ENCODE data around the gene RNF44.
"Not testable (repeated sequence)": the region's sequence is repeated elsewhere in the genome, so short reads cannot be mapped to it uniquely, and the experiment has no call there.

RNF44 gene

DNA sequence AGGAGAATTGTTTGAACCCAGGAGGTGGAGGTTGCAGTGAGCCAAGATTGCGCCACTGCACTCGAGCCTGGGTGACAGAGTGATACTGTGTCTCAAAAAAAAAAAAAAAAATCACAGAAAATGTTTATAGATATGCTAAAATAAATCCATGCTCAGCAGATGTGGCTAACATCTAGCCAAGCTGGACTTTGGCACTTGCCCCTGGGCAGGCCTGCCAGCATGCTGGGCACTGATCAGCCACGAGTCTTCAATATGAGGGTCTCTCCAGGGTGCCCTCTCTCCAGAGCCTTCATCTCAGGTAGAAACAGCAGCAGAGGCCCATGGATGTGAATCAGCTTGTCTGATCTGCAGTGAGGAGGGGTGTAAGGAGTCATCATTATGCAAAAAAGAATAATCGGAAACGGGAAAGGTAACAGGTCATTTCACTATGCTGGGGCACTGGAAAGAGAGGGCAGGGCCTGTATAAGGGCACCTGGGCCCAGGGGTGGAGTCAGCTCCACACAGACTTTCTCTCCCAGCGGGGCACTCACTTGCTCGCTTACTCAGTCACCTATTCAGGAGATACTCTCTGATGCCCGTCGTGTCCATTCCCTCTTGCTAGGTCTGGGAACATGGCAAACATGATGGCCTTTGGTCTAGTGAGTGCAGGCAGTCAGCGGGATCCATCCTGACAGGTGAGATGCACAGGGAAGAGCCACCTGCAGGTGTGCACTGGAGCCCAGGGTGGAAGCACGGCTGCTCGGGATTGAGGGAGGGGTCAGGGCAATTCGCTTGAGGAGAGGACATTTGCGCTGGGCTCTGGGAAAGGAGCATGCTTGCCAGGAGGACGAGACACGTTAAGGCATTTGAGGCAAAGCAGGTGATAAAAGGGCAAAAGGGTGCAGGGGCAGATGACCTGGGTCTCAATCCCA lies 17.1 kb downstream of the RNF44 start:
- DNase-seq (ENCODE audit: low read depth), result no peak

DNA sequence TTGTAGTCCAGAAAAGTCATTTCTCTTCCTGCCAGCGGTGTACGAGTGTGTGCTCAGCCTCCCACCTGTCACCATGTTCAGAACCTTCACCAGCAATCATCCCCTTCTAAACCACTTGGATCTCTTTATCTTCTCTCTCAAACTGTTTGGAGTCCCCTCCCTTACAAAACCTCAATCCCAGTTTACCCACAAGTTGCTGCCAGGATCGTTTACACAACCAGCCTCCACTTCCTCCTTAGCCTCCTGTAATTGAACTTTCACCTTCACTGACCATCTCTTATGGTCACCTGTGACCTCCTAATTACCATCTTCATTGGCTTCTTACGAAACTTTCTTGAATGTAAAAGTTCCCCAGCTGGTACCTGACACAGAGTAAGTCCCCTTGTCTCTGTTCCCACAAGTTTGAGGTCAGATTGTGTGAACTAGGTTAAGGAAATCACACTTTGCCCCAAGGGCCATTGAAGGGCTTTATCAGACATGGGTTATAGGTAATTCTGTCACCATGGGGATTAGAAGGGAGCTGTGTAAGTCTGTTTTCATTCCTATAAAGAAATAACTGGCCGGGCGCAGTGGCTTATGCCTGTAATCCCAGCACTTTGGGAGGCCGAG lies 20.0 kb downstream of the RNF44 start:
- no peak for DNase-seq (ENCODE audit: low read depth)

DNA sequence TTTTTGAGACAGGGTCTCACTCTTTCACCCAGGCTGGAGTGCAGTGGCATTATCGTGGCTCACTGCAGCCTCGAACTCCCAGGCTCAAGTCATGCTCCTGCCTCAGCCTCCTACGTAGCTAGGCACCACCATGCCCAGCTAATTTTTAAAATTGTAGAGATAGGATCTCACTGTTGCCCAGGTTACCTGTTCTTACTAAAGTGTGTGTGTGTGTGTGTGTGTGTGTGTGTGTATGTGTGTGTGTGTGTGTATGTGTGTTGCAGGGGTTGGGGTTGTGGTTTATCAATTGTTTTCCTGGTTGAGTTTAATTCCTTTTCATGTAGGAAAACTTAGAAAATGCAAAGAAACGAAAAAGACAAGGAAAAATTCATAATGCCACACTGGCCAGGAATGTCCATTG lies 21.8 kb downstream of the RNF44 start:
- no peak for DNase-seq (ENCODE audit: low read depth)

DNA sequence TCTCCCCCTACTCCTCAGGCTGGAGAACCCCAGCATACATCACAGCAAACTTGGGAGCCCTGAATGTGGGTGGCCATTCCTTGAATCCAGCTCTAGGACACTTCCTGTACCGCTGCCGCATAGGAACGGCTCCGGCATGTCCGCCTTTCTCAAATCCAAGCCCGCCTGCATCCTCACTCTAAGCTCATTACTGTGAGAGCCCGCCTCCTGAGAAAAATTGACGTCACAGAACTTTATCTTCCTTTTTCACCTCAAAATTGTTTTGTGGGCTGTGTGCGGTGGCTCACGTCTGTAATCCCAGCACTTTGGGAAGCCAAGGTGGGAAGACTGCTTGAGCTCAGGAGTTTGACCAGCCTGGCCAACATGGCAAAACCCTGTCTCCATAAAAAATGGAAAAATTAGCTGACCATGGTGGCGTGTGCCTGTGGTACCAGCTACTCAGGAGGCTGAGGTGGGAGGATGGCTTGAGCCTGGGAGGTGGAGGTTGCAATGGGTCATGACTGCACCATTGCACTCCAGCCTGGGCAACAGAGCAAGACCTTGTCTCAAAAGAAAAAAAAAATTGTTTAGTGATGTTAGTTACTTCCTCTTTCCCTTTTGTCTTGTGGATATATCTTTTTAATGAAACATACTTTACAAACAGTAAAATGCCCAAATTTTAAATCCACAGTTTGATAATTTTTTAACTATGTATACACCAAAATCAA lies 22.8 kb downstream of the RNF44 start:
- DNase-seq (ENCODE audit: low read depth), result no peak

DNA sequence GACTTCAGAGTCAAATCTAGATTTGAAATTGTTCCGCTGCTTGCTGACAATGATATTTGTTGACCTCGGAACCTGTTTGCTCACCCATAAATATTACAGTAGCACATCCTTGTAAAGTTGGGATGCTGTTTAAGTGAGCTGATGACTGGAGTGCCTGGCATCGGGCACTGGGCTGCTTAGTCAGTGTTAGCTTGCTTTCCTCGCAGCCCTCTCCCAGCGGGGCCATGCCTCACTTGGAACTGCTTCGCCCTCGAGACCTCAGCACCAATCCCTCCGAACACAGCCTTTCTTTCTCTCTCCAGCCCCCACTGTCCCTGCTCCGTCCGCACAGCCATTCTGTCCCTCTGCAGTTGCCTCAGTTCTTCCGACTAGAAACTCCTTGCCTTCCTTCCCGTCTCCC lies 23.4 kb downstream of the RNF44 start:
- no peak for DNase-seq (ENCODE audit: low read depth)

DNA sequence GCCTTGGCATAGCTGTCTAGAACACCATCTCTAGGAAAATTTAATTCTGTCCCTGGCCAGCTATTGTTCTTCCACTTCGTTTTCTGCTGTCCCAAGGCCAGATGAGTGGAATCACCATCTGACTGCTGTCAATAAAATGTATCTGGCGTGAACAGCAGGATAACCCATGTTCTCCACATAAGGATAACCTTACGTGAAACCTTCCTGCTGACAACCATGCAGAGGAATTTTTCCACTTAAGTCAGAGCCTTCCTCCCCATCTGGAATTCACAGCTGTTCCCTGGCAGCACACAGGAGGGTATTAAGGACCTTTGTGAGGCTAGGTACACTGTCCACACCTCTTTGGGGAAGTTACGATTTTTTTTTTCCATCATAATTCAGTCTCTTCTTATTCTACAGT lies 28.6 kb downstream of the RNF44 start:
- DNase-seq (ENCODE audit: low read depth), result no peak

DNA sequence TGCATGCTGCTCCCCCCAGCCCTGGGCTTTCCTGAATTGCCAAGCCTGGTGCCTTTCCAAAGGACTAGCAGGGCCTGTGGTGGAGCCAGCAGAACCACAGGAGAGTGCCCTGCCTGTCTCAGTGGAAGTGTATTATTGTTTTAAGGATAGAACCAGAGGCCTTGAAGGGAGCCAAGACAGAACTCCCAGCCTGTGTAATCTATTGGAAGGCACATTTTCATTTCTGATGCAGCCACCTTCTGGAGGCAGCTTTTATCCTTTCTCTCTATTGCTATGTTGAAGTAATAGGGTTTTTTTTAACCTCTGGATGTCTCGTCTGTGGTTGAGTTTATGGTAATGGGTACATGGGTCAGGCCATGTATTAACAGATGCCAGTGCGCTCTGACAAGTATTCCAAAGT lies 29.3 kb downstream of the RNF44 start:
- no peak for DNase-seq (ENCODE audit: low read depth)

DNA sequence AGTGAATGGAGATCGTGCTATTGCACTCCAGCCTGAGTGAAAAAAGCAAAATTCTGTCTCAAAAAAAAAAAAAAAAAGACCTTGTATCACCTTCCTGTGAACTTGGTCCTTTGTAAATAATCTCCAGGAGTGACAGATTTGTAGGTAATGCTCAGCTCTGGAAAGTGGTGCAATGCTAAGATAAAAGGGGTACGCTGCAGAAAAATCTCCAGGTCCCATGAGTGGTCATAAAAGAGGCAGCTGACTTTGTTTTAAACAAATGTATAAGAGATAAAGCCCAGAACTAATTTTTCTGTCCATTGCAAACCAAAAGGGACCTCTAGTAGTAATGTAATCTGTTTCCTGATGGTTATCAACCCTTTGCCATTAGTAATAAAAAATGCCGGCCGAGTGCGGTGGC lies 33.7 kb downstream of the RNF44 start:
- DNase-seq (ENCODE audit: low read depth), result no peak

DNA sequence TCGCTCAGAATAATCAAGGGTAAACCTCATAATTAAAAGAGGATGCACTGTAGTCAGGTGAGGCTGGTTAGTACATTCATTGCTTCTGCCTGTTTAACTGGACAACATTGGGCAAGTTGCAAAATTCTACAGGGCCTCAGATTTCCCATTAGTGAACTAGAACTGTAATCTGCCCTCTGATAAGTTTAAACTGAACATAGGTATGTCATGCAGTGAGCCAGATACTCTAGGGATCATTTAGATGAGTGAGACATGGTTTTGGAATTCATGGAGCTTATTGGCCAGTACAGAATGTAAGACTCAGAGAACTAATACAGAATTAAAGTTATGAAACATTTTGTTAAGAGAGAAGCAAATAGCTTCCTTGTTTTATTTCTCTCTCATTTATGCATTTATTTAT lies 35.9 kb downstream of the RNF44 start:
- DNase-seq (ENCODE audit: low read depth), result no peak

DNA sequence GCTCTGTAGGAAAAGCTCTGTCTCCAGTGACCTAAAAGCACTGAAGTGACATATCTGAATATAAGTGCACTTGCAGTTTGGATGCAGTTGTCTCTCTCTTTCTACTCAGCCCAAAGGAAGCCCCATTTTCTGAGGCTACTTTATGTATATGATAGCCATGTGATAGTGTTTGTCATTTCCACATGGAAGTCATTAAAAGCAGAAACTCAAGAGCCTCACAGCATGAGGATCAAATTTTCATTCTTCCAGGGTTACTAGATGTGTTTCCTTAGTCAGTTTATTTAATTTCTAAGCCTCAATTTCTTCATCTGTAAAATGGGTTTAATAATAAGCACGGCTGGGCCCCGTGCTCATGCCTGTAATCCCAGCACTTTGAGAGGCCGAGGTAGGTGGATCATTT lies 36.7 kb downstream of the RNF44 start:
- DNase-seq (ENCODE audit: low read depth), result no peak

DNA sequence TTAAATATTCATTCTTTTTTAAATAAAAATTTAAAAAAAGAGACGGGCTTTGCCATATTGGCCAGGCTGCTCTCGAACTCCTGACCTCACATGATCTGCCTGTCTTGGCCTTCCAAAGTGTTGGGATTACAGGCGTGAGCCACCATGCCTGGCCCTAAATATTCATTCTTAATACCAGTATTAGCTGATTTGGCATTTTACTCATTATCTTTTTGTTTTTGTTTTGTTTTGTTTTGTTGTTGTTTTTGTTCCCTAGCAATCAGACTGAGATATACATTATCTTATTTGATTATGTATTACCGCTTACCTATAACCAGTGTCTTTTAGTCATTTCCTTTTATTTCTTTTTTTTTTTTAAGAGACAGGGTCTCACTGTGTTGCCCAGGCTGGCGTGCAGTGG lies 37.9 kb downstream of the RNF44 start:
- DNase-seq (ENCODE audit: low read depth), result no peak

DNA sequence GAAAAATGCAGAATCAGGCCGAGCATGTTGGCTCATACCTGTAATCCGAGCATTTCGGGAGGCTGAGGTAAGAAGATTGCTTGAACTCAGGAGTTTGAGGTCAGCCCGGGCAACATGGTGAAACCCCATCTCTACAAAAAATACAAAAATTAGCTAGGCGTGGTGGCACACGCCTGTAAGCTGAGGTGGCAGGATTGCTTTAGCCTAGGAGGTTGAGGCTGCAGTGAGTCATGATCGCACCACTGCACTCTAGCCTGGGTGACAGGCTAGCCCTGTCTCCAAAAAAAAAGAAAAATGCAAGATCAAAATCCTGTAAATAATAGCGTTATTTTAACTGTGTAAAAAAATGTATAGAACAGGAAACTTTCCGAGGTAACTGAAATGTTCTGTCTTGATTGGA lies 39.4 kb downstream of the RNF44 start:
- no peak for DNase-seq (ENCODE audit: low read depth)

DNA sequence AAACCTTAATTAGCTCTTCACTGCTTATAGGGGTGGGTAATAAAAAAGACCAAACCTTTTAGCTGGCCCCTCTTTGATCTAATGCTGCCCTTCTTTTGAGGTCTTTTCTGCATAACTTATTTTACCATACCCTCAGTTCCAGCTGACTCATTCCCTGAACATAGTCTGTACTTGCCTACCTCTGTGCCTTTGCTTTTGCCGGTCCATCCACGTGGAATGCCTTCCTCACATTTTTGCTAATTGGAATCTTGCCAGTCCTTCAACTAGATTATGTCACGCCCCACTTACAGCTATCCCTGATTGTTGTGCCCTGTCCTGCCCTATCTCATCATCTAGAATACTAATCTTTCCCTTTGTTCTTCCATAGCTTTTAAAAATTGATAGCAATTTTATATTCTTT lies 44.8 kb downstream of the RNF44 start:
- no peak for DNase-seq (ENCODE audit: low read depth)

DNA sequence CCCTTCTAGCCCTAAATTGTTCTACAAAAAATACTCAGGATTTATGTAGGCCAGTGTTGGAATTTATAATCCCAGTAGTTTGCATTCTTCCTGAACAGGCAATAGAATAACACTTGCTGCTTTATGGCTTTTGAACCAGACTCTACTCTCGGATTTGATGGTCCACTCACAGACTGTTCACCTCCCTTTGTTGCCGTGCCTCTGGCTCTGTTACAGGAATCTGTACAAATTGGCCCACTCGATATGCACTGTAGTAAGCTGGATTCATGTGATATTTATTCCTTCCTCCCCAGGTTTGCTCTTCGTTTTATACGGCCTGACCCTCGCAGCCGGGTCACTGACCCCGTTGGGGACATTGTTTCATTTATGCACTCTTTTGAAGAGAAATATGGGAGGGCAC lies 45.3 kb downstream of the RNF44 start:
- no peak for DNase-seq (ENCODE audit: low read depth)

DNA sequence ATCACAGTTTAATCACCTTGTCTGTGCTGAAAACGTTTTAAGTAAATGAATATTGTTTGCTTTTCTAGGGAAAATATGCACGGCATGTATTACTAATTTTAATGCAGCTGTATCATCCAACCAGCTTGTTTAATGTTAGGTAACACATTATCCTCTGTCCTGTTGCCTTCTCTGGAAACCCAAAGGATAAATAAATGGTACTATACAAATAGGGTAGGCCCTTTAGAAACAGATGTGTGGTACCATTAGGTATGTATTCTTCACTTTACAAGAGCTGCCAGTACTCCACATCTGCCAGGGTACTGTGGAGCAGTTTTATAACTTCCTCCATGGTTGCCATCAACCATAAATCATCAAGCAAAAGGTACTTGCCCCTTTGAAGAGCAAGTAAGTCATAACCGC lies 46.1 kb downstream of the RNF44 start:
- DNase-seq (ENCODE audit: low read depth), result no peak

DNA sequence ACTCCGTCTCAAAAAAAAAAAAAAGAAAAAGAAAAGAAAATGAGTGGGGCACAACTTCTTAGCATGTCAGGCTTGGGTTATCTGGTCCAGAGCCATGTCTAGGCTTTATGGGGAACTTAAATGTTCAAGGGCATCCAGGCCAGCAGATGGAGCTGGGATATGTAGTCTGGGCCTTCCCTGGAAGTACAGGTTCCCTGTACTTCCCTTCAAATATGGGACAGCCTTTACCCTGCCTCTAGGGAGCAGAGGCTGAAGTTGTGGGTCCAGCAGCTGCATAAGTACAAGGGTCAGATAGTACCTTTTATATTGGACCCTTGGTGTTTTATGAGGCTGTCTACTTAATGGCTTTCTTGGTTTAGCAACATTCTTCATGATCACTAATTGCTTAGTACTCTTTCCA lies 46.9 kb downstream of the RNF44 start:
- DNase-seq (ENCODE audit: low read depth), result no peak

DNA sequence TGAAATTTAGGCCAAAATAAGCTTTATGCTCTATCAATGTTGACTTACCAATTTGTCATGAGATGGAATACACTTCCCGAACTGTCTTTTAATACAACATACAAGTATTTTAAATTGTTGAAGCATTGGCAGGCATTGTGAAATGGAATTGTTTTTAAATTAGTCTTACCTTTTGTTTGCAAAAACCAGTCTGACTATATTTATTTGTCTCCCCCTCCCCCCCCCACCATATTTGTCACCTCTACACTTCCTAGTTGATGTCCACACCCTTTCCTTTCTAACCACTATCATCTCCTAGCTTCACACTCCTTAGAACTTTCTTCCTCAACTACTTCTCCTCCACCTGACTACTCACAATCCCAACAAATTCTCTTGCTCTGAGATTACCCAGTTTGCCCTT lies 48.1 kb downstream of the RNF44 start:
- no peak for DNase-seq (ENCODE audit: low read depth)

DNA sequence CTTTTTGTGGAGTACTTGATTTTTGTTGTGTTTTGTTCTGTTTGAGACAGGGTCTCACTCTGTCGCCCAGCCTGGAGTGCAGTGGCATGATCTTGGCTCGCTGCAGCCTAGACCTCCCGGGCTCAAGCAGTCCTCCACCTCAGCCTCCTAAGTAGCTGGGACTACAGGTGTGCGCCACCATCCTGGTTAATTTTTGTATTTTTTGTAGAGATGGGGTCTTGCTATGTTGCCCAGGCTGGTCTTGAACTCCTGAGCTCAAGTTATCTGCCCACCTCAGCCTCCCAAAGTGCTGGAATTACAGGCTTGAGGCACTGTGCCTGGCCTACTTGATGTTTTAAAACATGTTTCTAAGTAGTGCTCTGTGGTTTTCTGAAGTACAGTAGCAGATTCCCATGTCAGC lies 50.0 kb downstream of the RNF44 start:
- DNase-seq (ENCODE audit: low read depth), result not testable (repeated sequence)

DNA sequence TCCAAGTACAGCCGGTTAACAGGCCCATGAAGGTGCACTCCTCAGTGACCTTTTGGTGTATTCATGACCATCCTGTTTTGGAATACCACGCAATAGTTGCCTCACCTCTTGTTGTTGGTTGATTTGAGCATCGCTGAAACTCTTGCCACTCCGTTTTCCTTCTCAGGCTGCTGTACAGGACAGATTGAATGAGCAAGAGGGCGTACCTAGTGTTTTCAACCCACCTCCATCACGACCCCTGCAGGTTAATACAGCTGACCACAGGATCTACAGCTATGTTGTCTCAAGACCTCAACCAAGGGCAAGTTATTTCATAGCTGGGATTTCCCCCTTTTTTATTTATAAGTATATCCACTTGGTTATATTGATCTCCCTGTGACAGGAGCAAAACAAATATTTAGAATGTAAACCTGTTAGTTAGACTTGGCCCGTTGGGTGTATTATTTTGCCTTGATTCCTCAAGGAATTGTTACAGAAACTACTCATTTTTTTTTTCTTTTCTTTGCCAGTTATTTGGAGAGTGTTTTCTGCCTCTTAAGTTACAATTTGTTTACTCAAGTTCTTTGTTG lies 50.9 kb downstream of the RNF44 start:
- DNase-seq (ENCODE audit: low read depth), result no peak

DNA sequence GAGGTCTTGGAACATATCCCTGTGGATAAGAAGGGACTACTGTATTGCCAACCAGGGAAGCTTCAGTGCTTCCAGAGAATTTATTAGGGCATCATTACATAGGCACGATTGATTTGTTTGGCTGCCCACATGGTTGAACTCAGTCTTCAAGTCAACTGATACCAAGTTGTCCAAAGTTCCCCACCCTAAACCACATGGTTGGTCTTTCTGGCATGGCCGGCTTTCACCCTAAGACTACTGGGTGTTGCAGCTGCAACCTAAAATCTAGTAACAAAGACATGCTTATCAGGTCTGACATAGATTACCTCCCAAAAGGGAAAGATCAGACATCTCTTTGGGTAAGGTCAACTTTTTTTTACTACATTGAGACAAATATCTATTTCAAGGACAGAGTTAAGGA lies 52.0 kb downstream of the RNF44 start:
- no peak for DNase-seq (ENCODE audit: low read depth)

DNA sequence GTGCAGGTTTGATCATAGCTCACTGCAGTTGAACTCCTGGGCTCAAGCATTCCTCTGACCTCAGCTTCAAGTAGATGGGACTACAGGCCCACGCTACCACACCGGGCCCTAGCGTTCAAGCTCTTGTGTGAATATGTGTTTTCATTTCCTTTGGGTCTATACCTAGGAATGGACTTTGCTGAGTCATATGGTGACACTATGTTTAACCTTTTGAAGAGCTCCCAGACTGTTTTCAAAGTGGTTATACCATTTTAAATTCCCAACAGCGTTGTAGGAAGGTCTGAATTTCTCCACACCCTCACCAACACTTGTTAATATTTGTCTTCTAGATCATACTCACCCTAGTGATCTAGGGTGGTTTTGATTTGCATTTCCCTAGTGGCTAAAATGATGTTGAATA lies 55.5 kb downstream of the RNF44 start:
- DNase-seq (ENCODE audit: low read depth), result no peak
